K562 (cell line): ENCODE data around the gene FBXL4. TPM values are rescaled to one million over a fixed set of nuclear protein-coding genes. Genes with fewer than 3 reads are reported as not detected.
A peak's percentile ranks its signal among the peaks of the same experiment; 100 is the strongest.

ENCODE experiments used
- CBFA2T2 ChIP-seq: fragments of 450-650 bp; conservative IDR thresholded peaks from 2 replicates; pipeline ENCODE4 v1.6.1; 2017; ENCODE audit warnings: mild to moderate bottlenecking
- CBX1 ChIP-seq: sonication (generic); IDR thresholded peaks from 2 replicates; pipeline ENCODE4 v1.6.1; 2016; ENCODE audit warnings: antibody characterized with exemption, low read depth, mild to moderate bottlenecking
- FOXA3 ChIP-seq, 2 experiments: fragments of 450-650 bp in 1 of 2; sonication (generic) in 1 of 2; formaldehyde crosslinking; IDR thresholded peaks in 1 of 2; conservative IDR thresholded peaks in 1 of 2; 2 replicates each; pipeline versions ENCODE4 v1.4.0 to v1.8.0; 2020 to 2022; ENCODE audit warnings: mild to moderate bottlenecking in 2 of 2, missing genetic modification reagents in 1 of 2
- L3MBTL2 ChIP-seq: fragments of 450-650 bp; IDR thresholded peaks from 2 replicates; pipeline ENCODE4 v1.6.1; 2016; ENCODE audit warnings: mild to moderate bottlenecking, moderate library complexity
- MBD1 ChIP-seq: fragments of 250-450 bp; sonication (Bioruptor Pico); IDR thresholded peaks from 2 replicates; pipeline ENCODE4 v1.8.0; 2022; ENCODE audit warnings: inconsistent platforms
- MGA ChIP-seq: fragments of 450-650 bp; IDR thresholded peaks from 2 replicates; pipeline ENCODE4 v1.6.1; 2016; ENCODE audit warnings: mild to moderate bottlenecking, moderate library complexity
- RBFOX2 ChIP-seq: fragments of 200-400 bp; formaldehyde crosslinking; IDR thresholded peaks from 2 replicates; pipeline ENCODE4 v1.6.1; 2017; ENCODE audit warnings: low read depth, mild to moderate bottlenecking, low read length, moderate library complexity
- STAG1 ChIP-seq: sonication (generic); formaldehyde crosslinking; IDR thresholded peaks from 2 replicates; pipeline ENCODE4 v1.5.0; 2020; ENCODE audit warnings: missing genetic modification reagents, borderline replicate concordance
- TEAD2 ChIP-seq: fragments of 450-650 bp; IDR thresholded peaks from 2 replicates; pipeline ENCODE4 v1.6.1; 2016; ENCODE audit warnings: missing genetic modification characterization, control low read depth, missing compliant biosample characterization
- ZBTB49 ChIP-seq: sonication (generic); formaldehyde crosslinking; IDR thresholded peaks from 2 replicates; pipeline ENCODE4 v1.8.0; 2022; ENCODE audit warnings: missing genetic modification reagents, mild to moderate bottlenecking, borderline replicate concordance
- ZNF143 ChIP-seq: sonication (generic); formaldehyde crosslinking; IDR thresholded peaks from 2 replicates; pipeline ENCODE4 v1.9.0; 2022; ENCODE audit warnings: mild to moderate bottlenecking, missing genetic modification reagents
- polyA plus RNA-seq, 8 experiments: library from polyadenylated mRNA; depleted of rRNA in 4 of 8; stranded (reverse) in 5 of 8; unstranded in 3 of 8; fragments of >200 nt; fragmentation: Nextera tagmentation in 2 of 8; fragmentation: Illumina TruSeq in 1 of 8; extraction: Ambion mirVana in 2 of 8; extraction: Trizol in 1 of 8; gene quantifications; 2 replicates each; pipeline versions ENCODE4 v1.2.1 to v1.2.3, GENCODE V29; 2011 to 2014; ENCODE audit warnings: inconsistent platforms in 1 of 8, missing spikeins in 1 of 8
- total RNA-seq, 7 experiments: library from RNA; depleted of rRNA in 6 of 7; stranded (reverse); fragments of >200 nt in 6 of 7; fragmentation: Illumina TruSeq in 2 of 7; extraction: Trizol in 2 of 7; gene quantifications; 2 replicates each; pipeline versions ENCODE4 v1.2.1 to v1.2.3, GENCODE V29; 2011 to 2021; ENCODE audit warnings: low replicate concordance in 1 of 7

The FBXL4 gene
- total and polyA plus RNA-seq, 9 of the 15 experiments (the other 6 are each of a cell fraction or from before 2014, with no cell fraction given): 4.2 to 23.1 (median 7.7) TPM

GRCh38 chr6:98835149-98836024 is 112.4 kb downstream of the FBXL4 start (continued):
- no peak for TF ChIP-seq ZBTB49
- TF ChIP-seq CBFA2T2: no peak
- no peak for TF ChIP-seq STAG1 (CRISPR knock-in tag)
- peak; percentile 32; the same call in 1 of the 2 replicates for TF ChIP-seq MGA
- no peak for TF ChIP-seq MBD1
- no peak for TF ChIP-seq TEAD2 (tag)
- TF ChIP-seq FOXA3 (CRISPR knock-in tag; conservative IDR thresholded peaks at IDR 0.05 in 1 of 2, IDR thresholded peaks at IDR 0.05 in 1 of 2): no peak
- TF ChIP-seq CBX1: no peak
- TF ChIP-seq ZNF143 (CRISPR knock-in tag): no peak
- 0 out of 2 replicates have a peak, but pooled peaks have one; percentile 7 for TF ChIP-seq RBFOX2
- TF ChIP-seq L3MBTL2: peak; percentile 41; the same call in 1 of the 2 replicates
